NCI-H2196 (cell line): ENCODE measurements around the gene IGFBP2.

Experiments
- DNase-seq: peaks from one replicate; lab custom pipeline; 2025; ENCODE audit not compliant: unreplicated experiment; lab: John Stamatoyannopoulos, UW

Gene IGFBP2

GRCh38 chr2:216636551-216637450 lies 3.6 kb downstream of the IGFBP2 start:
- no peak for DNase-seq

DNA sequence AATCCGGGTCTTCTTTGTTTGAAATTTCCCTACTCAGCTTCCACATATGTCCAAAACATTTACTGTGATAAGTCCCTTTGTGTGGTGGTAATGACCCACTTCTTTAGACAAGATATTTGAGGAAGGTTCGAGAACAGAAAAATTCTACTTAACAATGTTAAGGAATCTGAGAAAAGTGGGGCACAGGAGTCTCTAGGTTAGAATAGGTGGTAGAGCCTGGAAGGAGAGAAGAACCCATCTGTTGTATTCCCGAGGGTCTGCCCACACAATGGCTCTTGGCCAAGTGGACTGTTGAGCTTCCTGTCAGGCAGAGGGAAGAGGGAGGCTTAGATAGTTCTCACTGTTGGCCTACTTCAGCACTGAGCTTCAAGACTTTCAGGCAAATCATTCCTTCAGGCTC lies 4.3 kb downstream of the IGFBP2 start:
- DNase-seq = no peak

GRCh38 chr2:216643986-216644659 lies 10.9 kb downstream of the IGFBP2 start:
- no peak for DNase-seq

DNA sequence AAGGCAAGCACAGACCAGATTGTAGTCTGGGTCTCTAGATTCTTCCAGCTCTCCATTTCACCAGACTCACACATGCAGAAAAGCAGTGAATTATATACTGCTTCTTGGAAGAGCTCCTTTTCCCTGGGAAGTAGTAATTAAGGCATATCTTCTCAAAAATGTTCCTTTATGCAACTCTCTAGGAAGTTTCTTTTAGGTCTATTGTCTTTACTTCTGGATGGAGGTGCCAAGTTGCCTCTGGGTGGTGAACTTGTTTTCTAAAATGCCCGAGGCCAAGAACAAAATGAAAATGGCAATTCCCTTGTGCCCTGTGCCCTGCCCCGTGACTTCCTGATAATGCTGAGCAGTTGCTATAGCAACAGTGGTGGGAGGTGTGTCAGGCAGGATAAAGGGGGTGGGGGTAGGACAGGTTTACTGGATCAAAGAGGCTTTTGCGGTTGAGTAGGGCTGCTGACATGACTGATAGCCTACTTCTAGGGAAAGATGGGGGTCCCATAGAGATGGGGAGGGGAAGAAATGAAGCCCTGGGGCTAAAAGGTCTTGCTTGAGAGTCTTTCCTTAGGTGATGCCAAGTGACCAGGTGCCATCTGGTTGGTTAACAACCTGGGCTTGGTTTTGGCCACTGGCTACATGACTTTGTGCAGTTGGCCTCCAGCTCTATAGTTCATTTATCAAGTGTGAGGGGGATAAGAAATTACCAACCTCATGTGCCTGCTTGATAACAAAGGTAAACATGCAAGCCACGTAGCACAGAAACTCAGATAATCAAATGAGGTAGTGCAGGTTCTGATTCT lies 11.8 kb downstream of the IGFBP2 start:
- no peak for DNase-seq

DNA sequence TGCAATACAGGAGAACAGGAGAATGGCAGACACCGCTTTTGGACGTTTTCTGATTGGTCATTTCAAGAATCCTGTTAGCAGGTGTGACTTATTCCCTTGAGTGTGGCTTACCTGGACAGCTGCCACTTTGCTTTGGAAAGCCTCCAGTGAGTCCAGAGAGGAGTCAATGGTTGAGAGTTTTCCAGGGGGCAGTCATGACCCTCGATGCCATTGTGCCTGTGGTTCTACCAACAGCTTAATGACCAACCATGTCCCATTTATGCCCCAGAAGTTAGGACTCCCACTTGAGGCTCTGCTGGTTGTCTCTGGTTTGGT lies 12.4 kb downstream of the IGFBP2 start:
- peak; percentile 34 for DNase-seq

- no peak for DNase-seq
These were observed 12.9 kb downstream of the IGFBP2 start for GRCh38 chr2:216646116-216646515.

DNA sequence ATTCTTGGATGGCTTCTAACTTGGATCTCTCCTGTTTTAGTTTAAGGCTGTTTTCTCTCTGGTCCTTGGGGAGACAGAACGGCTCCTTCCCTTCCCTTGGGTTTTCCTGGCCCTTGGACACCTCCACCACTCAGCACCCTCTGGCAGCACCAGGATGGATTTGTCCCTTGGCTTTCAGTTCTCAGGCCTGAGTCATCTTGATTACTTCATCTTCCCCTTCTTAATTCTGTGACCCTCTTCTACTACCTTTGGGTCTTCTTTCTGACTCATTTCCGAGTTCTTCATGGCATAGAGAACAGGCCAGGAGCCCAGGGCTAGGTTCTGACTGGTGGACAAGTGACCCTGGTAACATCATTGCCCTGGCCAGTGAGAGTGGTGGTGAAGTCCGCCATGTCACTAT lies 14.9 kb downstream of the IGFBP2 start:
- no peak for DNase-seq

DNA sequence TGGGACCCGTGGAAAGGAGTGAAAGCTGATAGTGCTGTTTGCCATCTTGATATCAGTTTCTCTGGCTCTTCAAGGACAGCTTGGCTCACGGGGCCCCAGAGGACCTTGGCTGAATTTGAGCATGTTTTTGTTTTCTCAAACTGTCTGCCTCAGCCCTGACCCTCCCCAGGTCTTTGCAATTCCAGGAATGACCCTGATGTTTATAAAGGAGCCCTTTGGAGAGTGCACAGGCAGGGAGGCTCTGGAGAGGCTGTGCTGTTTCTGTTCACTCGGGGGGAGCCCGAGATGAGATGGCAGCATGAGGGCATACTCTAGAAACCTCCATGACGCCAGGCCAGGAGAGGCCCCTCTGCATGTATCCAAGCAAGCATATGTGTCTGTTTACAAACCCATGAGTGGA lies 16.4 kb downstream of the IGFBP2 start:
- no peak for DNase-seq

- DNase-seq = no peak
These were observed 17.5 kb downstream of the IGFBP2 start for GRCh38 chr2:216650626-216651257.

DNA sequence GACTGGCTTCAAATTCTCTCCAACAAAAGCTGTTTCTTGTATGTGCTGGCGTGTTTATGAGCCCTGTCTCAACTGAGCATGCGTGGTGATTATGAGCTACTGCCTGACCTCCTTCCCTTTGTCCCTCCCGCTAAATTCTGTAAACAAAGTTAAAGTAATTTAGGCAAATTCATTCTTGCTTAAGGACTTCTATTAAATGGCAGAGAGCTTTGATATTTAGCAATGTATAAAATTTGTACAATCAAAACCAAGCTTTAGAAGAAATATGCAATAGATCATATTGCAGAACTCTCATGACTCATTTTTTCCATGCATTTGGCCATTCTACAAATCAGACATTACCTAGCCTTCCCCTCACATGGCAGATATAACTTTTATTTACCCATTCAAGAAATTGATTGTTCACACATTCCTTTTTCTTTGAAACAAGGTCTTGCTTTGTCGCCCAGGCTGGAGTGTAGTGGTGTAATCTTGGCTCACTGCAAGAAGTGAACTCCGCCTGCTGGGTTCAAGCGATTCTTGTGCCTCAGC lies 18.2 kb downstream of the IGFBP2 start:
- DNase-seq = no peak

DNA sequence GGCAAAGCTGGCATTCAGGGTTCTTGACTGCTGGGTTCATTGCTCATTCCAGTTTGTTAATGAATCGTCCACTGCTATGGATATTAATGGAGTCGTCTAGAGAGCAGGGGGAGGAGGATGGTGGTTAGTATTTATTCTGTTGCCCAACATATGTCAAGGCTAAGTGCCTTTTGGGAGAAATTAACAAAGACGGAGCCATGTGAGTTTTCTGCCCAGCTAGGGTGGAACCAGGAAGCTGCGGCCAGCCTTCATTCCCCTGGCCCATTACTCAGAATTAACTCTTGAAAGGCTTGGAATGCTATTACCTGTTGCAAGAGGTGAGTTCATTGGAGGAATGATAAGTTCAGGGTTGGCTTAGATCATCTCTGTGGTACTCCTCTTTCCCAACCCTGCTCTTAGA lies 19.3 kb downstream of the IGFBP2 start:
- DNase-seq = no peak

GRCh38 chr2:216653093-216653799 lies 20.0 kb downstream of the IGFBP2 start:
- no peak for DNase-seq

DNA sequence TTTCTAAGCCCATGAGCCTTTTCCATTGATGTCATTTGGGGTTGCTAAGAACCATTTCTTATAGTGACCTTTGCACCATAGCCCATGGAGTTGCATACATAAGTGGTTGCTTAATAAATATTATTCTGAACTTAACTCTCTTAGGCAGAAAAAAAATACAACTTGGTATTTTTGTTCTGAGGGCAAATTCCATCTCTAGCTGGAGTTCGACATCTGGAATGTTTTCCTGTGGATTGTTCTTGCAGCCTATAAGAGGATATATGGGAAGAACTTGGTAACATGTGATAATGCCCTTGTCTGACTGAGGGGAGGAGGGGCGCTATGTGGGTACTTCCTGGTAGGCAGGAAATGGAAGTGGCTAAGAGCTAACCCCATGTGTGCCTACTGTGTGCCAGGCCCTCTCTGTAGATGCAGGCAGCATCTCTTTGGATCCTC lies 20.7 kb downstream of the IGFBP2 start:
- no peak for DNase-seq

DNA sequence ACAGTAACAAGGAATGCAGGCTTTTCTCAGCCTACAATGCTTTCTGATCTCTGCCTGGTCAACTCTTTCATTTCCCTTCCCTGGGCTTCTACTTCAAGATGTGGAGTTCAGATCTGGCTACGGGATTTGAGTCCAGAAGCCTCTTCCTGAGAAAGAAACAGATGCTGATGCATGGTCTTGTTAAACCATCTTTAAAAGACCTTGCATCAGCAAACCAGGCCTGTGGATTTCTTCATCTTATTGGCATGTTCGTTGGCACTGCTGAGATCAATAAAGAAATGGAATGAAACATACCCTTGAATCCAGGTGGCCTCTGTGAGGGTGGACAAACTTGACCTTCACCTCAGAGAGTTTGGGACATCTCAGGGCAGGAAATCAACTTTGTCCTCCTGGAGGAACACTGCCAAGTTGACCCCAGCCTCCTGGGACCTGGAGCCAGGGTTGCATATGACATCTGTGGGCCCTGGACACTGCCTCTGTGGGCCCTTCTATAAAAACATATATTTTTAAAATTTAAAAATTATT lies 21.4 kb downstream of the IGFBP2 start:
- no peak for DNase-seq

GRCh38 chr2:216657086-216657855 lies 24.1 kb downstream of the IGFBP2 start:
- DNase-seq = no peak

DNA sequence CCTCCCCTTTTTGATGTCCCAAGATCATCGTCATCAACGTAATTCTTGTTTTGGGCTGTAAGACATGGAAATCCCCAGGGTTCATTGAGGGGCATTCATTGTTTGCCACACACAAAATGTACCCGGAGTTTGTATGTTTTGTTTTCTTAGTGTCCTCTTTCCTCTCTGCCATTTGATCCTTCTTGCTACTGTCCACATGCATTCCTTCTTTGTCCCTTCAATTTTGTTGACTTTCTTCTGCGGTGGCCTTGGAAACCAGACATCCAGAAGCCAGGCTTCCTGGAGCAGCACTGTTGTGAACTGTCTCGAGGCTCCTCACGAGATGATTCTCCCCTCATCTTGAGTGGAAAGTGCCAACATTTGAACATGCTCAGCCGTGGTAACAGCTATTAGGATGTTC lies 24.8 kb downstream of the IGFBP2 start:
- no peak for DNase-seq

GRCh38 chr2:216658757-216659156 lies 25.5 kb downstream of the IGFBP2 start:
- DNase-seq = no peak

- DNase-seq = no peak
These were observed 26.1 kb downstream of the IGFBP2 start for GRCh38 chr2:216659276-216659675.

DNA sequence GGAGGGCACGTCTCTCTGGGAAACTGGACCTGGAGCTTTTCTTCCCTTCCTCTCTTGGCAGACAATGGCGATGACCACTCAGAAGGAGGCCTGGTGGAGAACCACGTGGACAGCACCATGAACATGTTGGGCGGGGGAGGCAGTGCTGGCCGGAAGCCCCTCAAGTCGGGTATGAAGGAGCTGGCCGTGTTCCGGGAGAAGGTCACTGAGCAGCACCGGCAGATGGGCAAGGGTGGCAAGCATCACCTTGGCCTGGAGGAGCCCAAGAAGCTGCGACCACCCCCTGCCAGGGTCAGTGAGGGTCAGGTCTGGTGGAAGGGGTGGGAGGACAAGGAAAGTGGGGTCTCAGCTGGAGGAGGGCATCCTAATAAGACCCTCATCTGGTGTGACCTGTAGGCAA lies 27.3 kb downstream of the IGFBP2 start:
- no peak for DNase-seq
